WTC11 (cell line): ENCODE data around the gene TM9SF1. TPM values are rescaled to one million over a fixed set of nuclear protein-coding genes. Genes with fewer than 3 reads are reported as not detected.
A peak's percentile ranks its signal among the peaks of the same experiment; 100 is the strongest.

Experiments used
- ATAC-seq: fragments of 200-7000 bp; cut with Tn5 transposase; 2 replicates; pipeline ENCODE4 v1.10.0; 2021; ENCODE audit warnings: mild to moderate bottlenecking, moderate library complexity
- CTCF ChIA-PET: fragments of 300-600 bp; sonication (Branson Sonifier 250); formaldehyde crosslinking; loops from one replicate; lab custom pipeline; 2021; ENCODE audit warnings: antibody characterized with exemption; lab: Charles Lee
- POLR2A ChIA-PET: fragments of 350-600 bp; sonication (Branson Sonifier 250); formaldehyde crosslinking; loops from one replicate; lab custom pipeline; 2021; ENCODE audit warnings: antibody characterized with exemption; lab: Charles Lee
- DNase-seq: peaks from one replicate; pipeline ENCODE4 v3.0.0; 2021; ENCODE audit warnings: low spot score
- H3K27ac Mint-ChIP-seq: 2 replicates; pipeline ENCODE4 v1.8.0; 2021; ENCODE audit warnings: mixed read lengths
- H3K27me3 Mint-ChIP-seq: 2 replicates; pipeline ENCODE4 v1.8.0; 2021; ENCODE audit warnings: low read depth, mild to moderate bottlenecking, moderate library complexity, mixed read lengths
- H3K36me3 Mint-ChIP-seq: 2 replicates; pipeline ENCODE4 v1.8.0; 2021; ENCODE audit warnings: mixed read lengths
- H3K4me1 Mint-ChIP-seq: 2 replicates; pipeline ENCODE4 v1.8.0; 2022; ENCODE audit warnings: mixed read lengths
- H3K4me3 Mint-ChIP-seq: 2 replicates; pipeline ENCODE4 v1.8.0; 2021; ENCODE audit warnings: mild to moderate bottlenecking, moderate library complexity, mixed read lengths
- H3K9me3 Mint-ChIP-seq: 2 replicates; pipeline ENCODE4 v1.8.0; 2021; ENCODE audit warnings: mixed read lengths
- ARID4B ChIP-seq: sonication (generic); formaldehyde crosslinking; IDR thresholded peaks from 2 replicates; pipeline ENCODE4 v1.8.0; 2023; ENCODE audit warnings: missing genetic modification reagents, mild to moderate bottlenecking, borderline replicate concordance
- E2F1 ChIP-seq: sonication (generic); formaldehyde crosslinking; IDR thresholded peaks from 2 replicates; pipeline ENCODE4 v1.8.0; 2022; ENCODE audit warnings: mild to moderate bottlenecking, missing genetic modification reagents
- MXD4 ChIP-seq: fragments of 250-450 bp; sonication (Bioruptor Pico); IDR thresholded peaks from 2 replicates; pipeline ENCODE4 v1.8.0; 2021; ENCODE audit warnings: mild to moderate bottlenecking, moderate library complexity, borderline replicate concordance
- MYBL2 ChIP-seq: sonication (generic); formaldehyde crosslinking; IDR thresholded peaks from 2 replicates; pipeline ENCODE4 v1.8.1; 2023; ENCODE audit warnings: mild to moderate bottlenecking, moderate library complexity, missing genetic modification reagents
- NFE2L1 ChIP-seq: sonication (generic); formaldehyde crosslinking; IDR thresholded peaks from 2 replicates; pipeline ENCODE4 v1.8.1; 2023; ENCODE audit warnings: missing genetic modification reagents
- NR1H2 ChIP-seq: sonication (generic); formaldehyde crosslinking; IDR thresholded peaks from 2 replicates; pipeline ENCODE4 v1.9.0; 2021; ENCODE audit warnings: mild to moderate bottlenecking, moderate library complexity, missing genetic modification reagents
- NR2C2 ChIP-seq: sonication (generic); formaldehyde crosslinking; IDR thresholded peaks from 2 replicates; pipeline ENCODE4 v1.8.0; 2022; ENCODE audit warnings: mild to moderate bottlenecking, missing genetic modification reagents
- SMAD4 ChIP-seq: sonication (generic); formaldehyde crosslinking; IDR thresholded peaks from 2 replicates; pipeline ENCODE4 v1.8.0; 2022; ENCODE audit warnings: mild to moderate bottlenecking, missing genetic modification reagents
- SOX15 ChIP-seq: fragments of 250-450 bp; sonication (Bioruptor Pico); IDR thresholded peaks from 2 replicates; pipeline ENCODE4 v1.9.0; 2021; ENCODE audit warnings: mild to moderate bottlenecking
- TEAD1 ChIP-seq: sonication (generic); formaldehyde crosslinking; IDR thresholded peaks from 2 replicates; pipeline ENCODE4 v1.8.0; 2022; ENCODE audit warnings: mild to moderate bottlenecking, missing genetic modification reagents
- ZBTB43 ChIP-seq: sonication (generic); formaldehyde crosslinking; IDR thresholded peaks from 2 replicates; pipeline ENCODE4 v1.8.1; 2023; ENCODE audit warnings: mild to moderate bottlenecking, missing genetic modification reagents
- ZNF263 ChIP-seq: sonication (generic); formaldehyde crosslinking; IDR thresholded peaks from 2 replicates; pipeline ENCODE4 v1.8.1; 2022; ENCODE audit warnings: low read depth, mild to moderate bottlenecking, moderate library complexity, missing genetic modification reagents
- ZNF532 ChIP-seq: fragments of 250-450 bp; sonication (Bioruptor Pico); IDR thresholded peaks from 2 replicates; pipeline ENCODE4 v1.9.0; 2021; ENCODE audit warnings: mild to moderate bottlenecking, borderline replicate concordance
- ZNF671 ChIP-seq: fragments of 250-450 bp; sonication (Bioruptor Pico); IDR thresholded peaks from 2 replicates; pipeline ENCODE4 v1.8.0; 2021; ENCODE audit warnings: mild to moderate bottlenecking
- total RNA-seq: library from RNA; stranded (reverse); gene quantifications from 3 replicates; pipeline ENCODE4 v1.2.3, GENCODE V29; 2021

Gene TM9SF1
- total RNA-seq, 1 experiment from 2014 or later, result 27.9 TPM

- H3K4me1 Mint-ChIP-seq, result peaks cover 23% of the 10 kb centered on the region
- ATAC-seq (no peak), DNase-seq (no peak)
- H3K27me3 Mint-ChIP-seq, result no peaks in the 10 kb centered on the region
- no peak for TF ChIP-seq ZNF263 (CRISPR knock-in tag)
- no peak for TF ChIP-seq ZNF671
- no peak for TF ChIP-seq E2F1 (CRISPR knock-in tag)
- TF ChIP-seq NR2C2 (CRISPR knock-in tag), result no peak
- no peak for TF ChIP-seq SMAD4 (CRISPR knock-in tag)
- no peak for TF ChIP-seq NR1H2
- TF ChIP-seq MXD4 (CRISPR knock-in tag), result no peak
- no peak for TF ChIP-seq NFE2L1 (CRISPR knock-in tag)
- no peak for TF ChIP-seq ZNF532 (CRISPR knock-in tag)
- TF ChIP-seq ARID4B (CRISPR knock-in tag), result no peak
- TF ChIP-seq ZBTB43, result no peak
- no peak for TF ChIP-seq TEAD1 (CRISPR knock-in tag)
- no peak for TF ChIP-seq SOX15 (CRISPR knock-in tag)
- no peak for TF ChIP-seq MYBL2 (CRISPR knock-in tag)
- H3K27ac Mint-ChIP-seq, result peak overlapping the region; percentile 83
- peak overlapping the region; percentile 94 for H3K4me3 Mint-ChIP-seq
- ChIA-PET CTCF (interaction anchor here (0.8 to 1.8 kb wide), 6 partner anchors 18 to 628 kb away, joined by 3 to 16 read pairs (median 8); partner anchors contain the start of genes AP1G2, CHMP4A, CIDEB and EMC9), POLR2A (interaction anchor here (1.0 to 1.9 kb wide), 9 partner anchors 23 to 101 kb away, joined by 3 to 7 read pairs (median 5); partner anchors contain the start of genes DCAF11, IRF9, NRL and PCK2)
- peaks cover 28% of the 10 kb centered on the region for H3K36me3 Mint-ChIP-seq
- peaks cover 8% of the 10 kb centered on the region for H3K9me3 Mint-ChIP-seq
Measured at GRCh38 chr14:24194873-24195185, 412 bp downstream of the TM9SF1 start.
